Common myeloid progenitor, CD34-positive (primary cell): ENCODE data around the gene RAD51B.
A peak's percentile ranks its signal among the peaks of the same experiment; 100 is the strongest.

Source experiments
- CTCF ChIA-PET: fragments of 350-600 bp; sonication (Branson Sonifier 250); formaldehyde crosslinking; loops from one replicate; lab custom pipeline; 2021; ENCODE audit warnings: antibody characterized with exemption; lab: Charles Lee
- POLR2A ChIA-PET: fragments of 350-600 bp; sonication (Branson Sonifier 250); formaldehyde crosslinking; loops from one replicate; lab custom pipeline; 2021; ENCODE audit warnings: antibody characterized with exemption; lab: Charles Lee
- DNase-seq, 3 donors: peaks; one replicate each; pipeline versions ENCODE4 v3.0.0 to v3.0.0-alpha.2; 2013
- H3K27ac ChIP-seq, 2 experiments: 1 replicate in 1 of 2; 2 replicates in 1 of 2; pipeline ENCODE4 v1.7.0; 2013; ENCODE audit warnings: inconsistent platforms in 2 of 2, low read length in 2 of 2, mild to moderate bottlenecking in 2 of 2, low read depth in 1 of 2, moderate library complexity in 1 of 2; ENCODE audit not compliant: severe bottlenecking in 2 of 2, insufficient read depth in 1 of 2, poor library complexity in 1 of 2
- H3K27me3 ChIP-seq, 5 experiments: replicated peaks in 2 of 5; 1 replicate in 3 of 5; 2 replicates in 2 of 5; pipeline versions ENCODE4 v1.6.1 to v1.7.0; 2013; ENCODE audit warnings: low read length in 4 of 5, mild to moderate bottlenecking in 2 of 5, moderate library complexity in 2 of 5, inconsistent platforms in 1 of 5; ENCODE audit not compliant: insufficient read depth in 5 of 5, control insufficient read depth in 4 of 5
- H3K36me3 ChIP-seq, 4 experiments: 1 replicate in 2 of 4; 2 replicates in 2 of 4; pipeline versions ENCODE4 v1.6.1 to v1.7.0; 2013; ENCODE audit warnings: low read length in 3 of 4, control low read depth in 1 of 4, mild to moderate bottlenecking in 1 of 4; ENCODE audit not compliant: control insufficient read depth in 4 of 4, insufficient read depth in 4 of 4
- H3K4me1 ChIP-seq, 4 experiments: 1 replicate in 3 of 4; 2 replicates in 1 of 4; pipeline versions ENCODE4 v1.6.1 to v1.7.1; 2013; ENCODE audit warnings: low read length in 3 of 4, mild to moderate bottlenecking in 3 of 4, control low read depth in 1 of 4, inconsistent platforms in 1 of 4, moderate library complexity in 1 of 4; ENCODE audit not compliant: control insufficient read depth in 4 of 4, insufficient read depth in 4 of 4; ENCODE audit errors: control extremely low read depth in 1 of 4
- H3K4me3 ChIP-seq, 7 experiments: 1 replicate in 4 of 7; 2 replicates in 3 of 7; pipeline versions ENCODE4 v1.5.1 to v1.7.0; 2013; ENCODE audit warnings: mild to moderate bottlenecking in 7 of 7, low read length in 6 of 7, moderate library complexity in 6 of 7, inconsistent platforms in 2 of 7, low read depth in 2 of 7, control low read depth in 1 of 7; ENCODE audit not compliant: insufficient read depth in 4 of 7, control insufficient read depth in 1 of 7; ENCODE audit errors: extremely low read depth in 1 of 7
- H3K9me3 ChIP-seq, 5 experiments: 1 replicate in 4 of 5; 2 replicates in 1 of 5; pipeline versions ENCODE4 v1.6.1 to v1.7.1; 2013; ENCODE audit warnings: low read length in 4 of 5, mild to moderate bottlenecking in 2 of 5, inconsistent platforms in 1 of 5, low read depth in 1 of 5, moderate library complexity in 1 of 5; ENCODE audit not compliant: control insufficient read depth in 4 of 5, insufficient read depth in 2 of 5; ENCODE audit errors: control extremely low read depth in 1 of 5
- WGBS: methylation state at CpG from one replicate; pipeline ENCODE4 v1.1.5; 2013; ENCODE audit not compliant: insufficient coverage; 5-methylcytosine and 5-hydroxymethylcytosine counted together

Gene RAD51B

GRCh38 chr14:68736471-68736871 is 916.9 kb downstream of the RAD51B start:
- no peak overlapping the region for H3K4me3 ChIP-seq
- WGBS: 83% methylated on average over 7 of the region's 7 CpGs
- no peaks in the 10 kb centered on the region for H3K36me3 ChIP-seq
- POLR2A ChIA-PET: no interaction called here
- H3K27ac ChIP-seq: no peak overlapping the region
- H3K27me3 ChIP-seq: peaks cover 0 to 35% (median 28%) of the 10 kb centered on the region in 5 experiments
- CTCF ChIA-PET: interaction anchor here (0.6 to 1.5 kb wide), 3 partner anchors 13 to 804 kb away, joined by 3 to 4 read pairs (median 3); no protein-coding TSS in a partner anchor
- peaks cover 12 to 33% (median 24%) of the 10 kb centered on the region in 4 experiments for H3K4me1 ChIP-seq
- H3K9me3 ChIP-seq: no peaks in the 10 kb centered on the region
- no peak for DNase-seq

GRCh38 chr14:68737086-68737485 is 917.5 kb downstream of the RAD51B start:
- no peaks in the 10 kb centered on the region for H3K9me3 ChIP-seq
- no peaks in the 10 kb centered on the region for H3K36me3 ChIP-seq
- ChIA-PET CTCF (interaction anchor here (0.8 to 1.5 kb wide), 2 partner anchors 13 to 78 kb away, joined by 3 to 4 read pairs; no protein-coding TSS in a partner anchor), POLR2A (no interaction called here)
- DNase-seq: no peak
- H3K27ac ChIP-seq: no peak overlapping the region
- H3K4me1 ChIP-seq: peaks cover 12 to 34% (median 25%) of the 10 kb centered on the region in 4 experiments
- H3K4me3 ChIP-seq: no peak overlapping the region
- peaks cover 0 to 35% (median 28%) of the 10 kb centered on the region in 5 experiments for H3K27me3 ChIP-seq
- 100% methylated on average over 1 of the region's 1 CpG for WGBS

- no peak overlapping the region for H3K4me3 ChIP-seq
- H3K9me3 ChIP-seq: no peaks in the 10 kb centered on the region
- 82% methylated on average over 4 of the region's 4 CpGs for WGBS
- H3K27me3 ChIP-seq: peaks cover 0 to 42% (median 35%) of the 10 kb centered on the region in 5 experiments
- ChIA-PET POLR2A (no interaction called here), CTCF (interaction anchor here (0.6 kb wide), 1 partner anchor 20 kb away, joined by 3 read pairs; no protein-coding TSS in a partner anchor)
- no peak for DNase-seq
- H3K4me1 ChIP-seq: peaks cover 11 to 27% (median 18%) of the 10 kb centered on the region in 4 experiments
- no peak overlapping the region for H3K27ac ChIP-seq
- H3K36me3 ChIP-seq: no peaks in the 10 kb centered on the region
These were observed 919.0 kb downstream of the RAD51B start for GRCh38 chr14:68738559-68738958.

DNA sequence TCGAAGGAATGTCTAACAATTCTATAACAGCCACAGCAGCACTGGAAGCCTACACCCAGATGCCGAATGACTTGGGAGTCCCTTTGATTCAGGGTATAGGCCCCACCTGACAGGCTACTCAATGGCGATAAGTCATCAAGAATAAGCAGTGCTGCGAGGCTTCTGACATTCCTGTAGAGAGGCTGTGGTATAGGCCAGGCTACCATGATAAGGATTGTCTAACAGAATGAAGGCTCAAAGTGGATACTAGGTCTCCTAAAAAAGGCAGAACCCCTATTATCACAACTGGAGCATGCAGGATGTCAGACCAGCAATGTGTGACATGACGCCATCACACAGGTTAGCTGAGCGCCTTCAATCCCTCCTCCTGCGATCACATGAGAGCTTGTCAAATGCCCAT is 920.1 kb downstream of the RAD51B start:
- Histone ChIP-seq H3K27ac (no peak overlapping the region), H3K4me3 (no peak overlapping the region), H3K9me3 (no peaks in the 10 kb centered on the region), H3K27me3 (peaks cover 0 to 52% (median 37%) of the 10 kb centered on the region in 5 experiments), H3K36me3 (no peaks in the 10 kb centered on the region), H3K4me1 (peaks cover 3 to 15% (median 7%) of the 10 kb centered on the region in 4 experiments)
- WGBS: 100% methylated on average over 5 of the region's 7 CpGs
- DNase-seq: no peak
- CTCF ChIA-PET: interaction anchor here (0.6 kb wide), 1 partner anchor 83 kb away, joined by 3 read pairs; no protein-coding TSS in a partner anchor
- POLR2A ChIA-PET: interaction anchor here (0.6 kb wide), 1 partner anchor 15 kb away, joined by 5 read pairs; no protein-coding TSS in a partner anchor

- no peak for DNase-seq
- no peak overlapping the region for H3K4me3 ChIP-seq
- no peak overlapping the region for H3K27ac ChIP-seq
- H3K27me3 ChIP-seq: peaks cover 0 to 63% (median 43%) of the 10 kb centered on the region in 5 experiments
- WGBS: no CpG with 5 or more reads among the region's 4 CpGs
- POLR2A ChIA-PET: no interaction called here
- CTCF ChIA-PET: interaction anchor here (0.6 kb wide), 1 partner anchor 20 kb away, joined by 3 read pairs; no protein-coding TSS in a partner anchor
- H3K9me3 ChIP-seq: no peaks in the 10 kb centered on the region
- no peaks in the 10 kb centered on the region for H3K36me3 ChIP-seq
- H3K4me1 ChIP-seq: peaks cover 0 to 9% (median 6%) of the 10 kb centered on the region in 4 experiments
These were observed 921.4 kb downstream of the RAD51B start for GRCh38 chr14:68740788-68741476.

DNA sequence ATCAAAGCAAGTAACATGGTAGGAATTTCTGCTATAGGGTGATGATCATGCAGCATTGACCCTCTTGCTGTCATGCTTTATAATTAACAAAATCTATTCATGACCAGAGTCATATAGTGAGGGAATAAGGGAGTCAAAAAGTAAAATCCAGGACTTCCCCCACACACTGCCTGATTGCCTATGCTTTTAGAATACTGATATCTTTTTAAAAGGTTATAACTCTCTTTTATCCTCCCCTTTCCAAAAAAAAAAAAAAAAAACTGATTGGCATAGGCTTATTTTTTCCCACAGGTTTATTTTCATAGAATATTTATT is 921.9 kb downstream of the RAD51B start:
- ChIA-PET POLR2A (no interaction called here), CTCF (no interaction called here)
- no peak for DNase-seq
- H3K27me3 ChIP-seq: peaks cover 0 to 68% (median 47%) of the 10 kb centered on the region in 5 experiments
- peaks cover 0 to 9% (median 6%) of the 10 kb centered on the region in 4 experiments for H3K4me1 ChIP-seq
- no peak overlapping the region for H3K27ac ChIP-seq
- H3K36me3 ChIP-seq: no peaks in the 10 kb centered on the region
- no peaks in the 10 kb centered on the region for H3K9me3 ChIP-seq
- no peak overlapping the region for H3K4me3 ChIP-seq

GRCh38 chr14:68741839-68742470 is 922.4 kb downstream of the RAD51B start:
- no peak overlapping the region for H3K27ac ChIP-seq
- no peaks in the 10 kb centered on the region for H3K36me3 ChIP-seq
- peaks cover 0 to 9% (median 5%) of the 10 kb centered on the region in 4 experiments for H3K4me1 ChIP-seq
- CTCF ChIA-PET: no interaction called here
- 61% methylated on average over 5 of the region's 6 CpGs for WGBS
- peaks cover 0 to 72% (median 47%) of the 10 kb centered on the region in 5 experiments for H3K27me3 ChIP-seq
- POLR2A ChIA-PET: no interaction called here
- H3K9me3 ChIP-seq: no peaks in the 10 kb centered on the region
- DNase-seq: peak; percentile 90 to 98 (median 98)
- H3K4me3 ChIP-seq: no peak overlapping the region
